ENCODE measurements around the gene OR5L1. TPM values are rescaled to one million over a fixed set of nuclear protein-coding genes. Genes with fewer than 3 reads are reported as not detected.

OR5L1 gene
- total and polyA plus RNA-seq, 2 donors (not counting 1 experiment from before 2014, with no cell fraction given), result not detected

- H4K20me1 ChIP-seq (ENCODE audit: control insufficient read depth, extremely low read depth, insufficient read depth, low read length), result no peaks in the 10 kb centered on the region
- no peak within 1 kb of the TSS for H3K9ac ChIP-seq (ENCODE audit: insufficient read depth, low read length)
- H3K4me3 ChIP-seq (replicated peaks in 1 of 4; ENCODE audit: control extremely low read depth in 1 of 4, insufficient read depth in 1 of 4, low read depth in 3 of 4, low read length in 4 of 4), result no peak within 1 kb of the TSS
- H2AFZ ChIP-seq (ENCODE audit: low read length), result no peak within 1 kb of the TSS
- no peaks in the 10 kb centered on the region for H3K27me3 ChIP-seq (ENCODE audit: control insufficient read depth, insufficient read depth, low read length)
- no peaks in the 10 kb centered on the region for H3K4me1 ChIP-seq (ENCODE audit: control insufficient read depth, extremely low read depth, insufficient read depth, low read length)
- H3K36me3 ChIP-seq (ENCODE audit: control insufficient read depth, insufficient read depth, low read length), result no peaks in the 10 kb centered on the region
- TF ChIP-seq EZH2 (IDR thresholded peaks at IDR 0.05; ENCODE audit: low read length, missing control alignments) (no peak), CTCF (conservative IDR thresholded peaks at IDR 0.05 in 1 of 2, IDR thresholded peaks at IDR 0.05 in 1 of 2; ENCODE audit: low read depth in 1 of 2, low read length in 2 of 2) (no peak)
- DNase-seq (ENCODE audit: low read depth in 2 of 2), result no peak
- H3K9me3 ChIP-seq (ENCODE audit: control insufficient read depth, insufficient read depth, low read depth, low read length), result no peaks in the 10 kb centered on the region
- H3K4me2 ChIP-seq (ENCODE audit: extremely low read depth, insufficient read depth, low read length), result no peak within 1 kb of the TSS
- H3K79me2 ChIP-seq (ENCODE audit: control insufficient read depth, insufficient read depth, low read length), result no peaks in the 10 kb centered on the region
- no peak within 1 kb of the TSS for H3K27ac ChIP-seq (ENCODE audit: insufficient read depth, low read length)
Measured at GRCh38 chr11:55819330-55819729, 8.2 kb downstream of the OR5L1 start, which contains the start of gene OR5D18. TSS of gene OR5D18 (plus strand) at chr11:55819630. CDS start at chr11:55819630, 0 bp downstream.

GRCh38 chr11:55826919-55827318 lies 15.8 kb downstream of the OR5L1 start, which contains the start of gene OR5L2:
TSS of gene OR5L2 (plus strand) at chr11:55827219. CDS start at chr11:55827219, 0 bp downstream.
- Histone ChIP-seq H3K79me2 (ENCODE audit: control insufficient read depth, insufficient read depth, low read length) (no peaks in the 10 kb centered on the region), H3K9ac (ENCODE audit: insufficient read depth, low read length) (no peak within 1 kb of the TSS), H3K4me3 (replicated peaks in 1 of 4; ENCODE audit: control extremely low read depth in 1 of 4, insufficient read depth in 1 of 4, low read depth in 3 of 4, low read length in 4 of 4) (no peak within 1 kb of the TSS)

GRCh38 chr11:55838452-55838851 lies 27.3 kb downstream of the OR5L1 start, which contains the start of gene OR5D16:
TSS of gene OR5D16 (plus strand) at chr11:55838752. CDS start at chr11:55838752, 0 bp downstream.
- no peak for DNase-seq (ENCODE audit: low read depth in 2 of 2)
- Histone ChIP-seq H3K4me2 (ENCODE audit: extremely low read depth, insufficient read depth, low read length) (no peak within 1 kb of the TSS), H4K20me1 (ENCODE audit: control insufficient read depth, extremely low read depth, insufficient read depth, low read length) (no peaks in the 10 kb centered on the region), H3K79me2 (ENCODE audit: control insufficient read depth, insufficient read depth, low read length) (no peaks in the 10 kb centered on the region), H3K27ac (ENCODE audit: insufficient read depth, low read length) (no peak within 1 kb of the TSS), H3K4me1 (ENCODE audit: control insufficient read depth, extremely low read depth, insufficient read depth, low read length) (no peaks in the 10 kb centered on the region), H3K27me3 (ENCODE audit: control insufficient read depth, insufficient read depth, low read length) (no peaks in the 10 kb centered on the region), H3K9ac (ENCODE audit: insufficient read depth, low read length) (no peak within 1 kb of the TSS), H3K9me3 (ENCODE audit: control insufficient read depth, insufficient read depth, low read depth, low read length) (no peaks in the 10 kb centered on the region), H3K36me3 (ENCODE audit: control insufficient read depth, insufficient read depth, low read length) (no peaks in the 10 kb centered on the region), H2AFZ (ENCODE audit: low read length) (no peak within 1 kb of the TSS), H3K4me3 (replicated peaks in 1 of 4; ENCODE audit: control extremely low read depth in 1 of 4, insufficient read depth in 1 of 4, low read depth in 3 of 4, low read length in 4 of 4) (no peak within 1 kb of the TSS)
- TF ChIP-seq CTCF (conservative IDR thresholded peaks at IDR 0.05 in 1 of 2, IDR thresholded peaks at IDR 0.05 in 1 of 2; ENCODE audit: low read depth in 1 of 2, low read length in 2 of 2) (no peak), EZH2 (IDR thresholded peaks at IDR 0.05; ENCODE audit: low read length, missing control alignments) (no peak)

More at GRCh38 chr11:55826919-55827318, 15.8 kb downstream of the OR5L1 start, which contains the start of gene OR5L2:
- DNase-seq (ENCODE audit: low read depth in 2 of 2), result no peak
- H3K4me2 ChIP-seq (ENCODE audit: extremely low read depth, insufficient read depth, low read length), result no peak within 1 kb of the TSS
- no peaks in the 10 kb centered on the region for H3K27me3 ChIP-seq (ENCODE audit: control insufficient read depth, insufficient read depth, low read length)
- H3K27ac ChIP-seq (ENCODE audit: insufficient read depth, low read length), result no peak within 1 kb of the TSS
- H3K9me3 ChIP-seq (ENCODE audit: control insufficient read depth, insufficient read depth, low read depth, low read length), result no peaks in the 10 kb centered on the region
- no peaks in the 10 kb centered on the region for H4K20me1 ChIP-seq (ENCODE audit: control insufficient read depth, extremely low read depth, insufficient read depth, low read length)
- no peak within 1 kb of the TSS for H2AFZ ChIP-seq (ENCODE audit: low read length)
- no peak for TF ChIP-seq CTCF (conservative IDR thresholded peaks at IDR 0.05 in 1 of 2, IDR thresholded peaks at IDR 0.05 in 1 of 2; ENCODE audit: low read depth in 1 of 2, low read length in 2 of 2)
- H3K36me3 ChIP-seq (ENCODE audit: control insufficient read depth, insufficient read depth, low read length), result no peaks in the 10 kb centered on the region
- H3K4me1 ChIP-seq (ENCODE audit: control insufficient read depth, extremely low read depth, insufficient read depth, low read length), result no peaks in the 10 kb centered on the region
